NCI-H1694 (cell line): Measurements from ENCODE around the gene ANTKMT.
"Not testable (repeated sequence)": the region's sequence is repeated elsewhere in the genome, so short reads cannot be mapped to it uniquely, and the experiment has no call there.

Experiments
- DNase-seq: peaks from one replicate; lab custom pipeline; 2025; lab: John Stamatoyannopoulos, UW

Gene ANTKMT

GRCh38 chr16:728131-728889 lies 7.4 kb downstream of the ANTKMT start:
- DNase-seq: no peak

- no peak for DNase-seq
Measured at GRCh38 chr16:728890-729744, 8.2 kb downstream of the ANTKMT start.

GRCh38 chr16:729768-730665 lies 9.1 kb downstream of the ANTKMT start:
- DNase-seq: no peak

GRCh38 chr16:730666-731509 lies 9.9 kb downstream of the ANTKMT start:
- DNase-seq: no peak

GRCh38 chr16:732332-732731 lies 11.4 kb downstream of the ANTKMT start:
- no peak for DNase-seq

GRCh38 chr16:732936-733335 lies 12.0 kb downstream of the ANTKMT start:
- DNase-seq: no peak

GRCh38 chr16:733382-734207 lies 12.6 kb downstream of the ANTKMT start:
- DNase-seq: no peak

GRCh38 chr16:734208-734980 lies 13.4 kb downstream of the ANTKMT start:
- no peak for DNase-seq

GRCh38 chr16:734981-735881 lies 14.3 kb downstream of the ANTKMT start:
- no peak for DNase-seq

GRCh38 chr16:735982-736453 lies 15.1 kb downstream of the ANTKMT start:
- DNase-seq: no peak

GRCh38 chr16:736936-737481 lies 16.1 kb downstream of the ANTKMT start:
- no peak for DNase-seq

GRCh38 chr16:739560-740458 lies 18.9 kb downstream of the ANTKMT start:
- no peak for DNase-seq

GRCh38 chr16:740459-740763 lies 19.5 kb downstream of the ANTKMT start:
- no peak for DNase-seq

GRCh38 chr16:740764-741505 lies 20.0 kb downstream of the ANTKMT start, which contains the start of gene CIAO3:
Gene CIAO3 (minus strand): TSS chr16:740997. CDS start chr16:740985, 12 bp downstream.
- peak; percentile 60 for DNase-seq

GRCh38 chr16:741986-742629 lies 21.2 kb downstream of the ANTKMT start:
- DNase-seq: no peak

- DNase-seq: not testable (repeated sequence)
Measured at GRCh38 chr16:742894-743293, 21.9 kb downstream of the ANTKMT start.
